Transverse colon (tissue), 4 donors: ENCODE data around the gene HBEGF. TPM values are rescaled to one million over a fixed set of nuclear protein-coding genes. Genes with fewer than 3 reads are reported as not detected.

Experiments
- DNase-seq: peaks from one replicate; pipeline ENCODE4 v3.0.0-alpha.2; 2019
- H3K27ac ChIP-seq, 4 donors: fragments of 200-600 bp; sonication (generic); 2 replicates each; pipeline ENCODE4 v1.5.1; 2016 to 2018; ENCODE audit warnings: inconsistent platforms in 4 of 4
- H3K27me3 ChIP-seq: fragments of 200-600 bp; sonication (generic); 2 replicates; pipeline ENCODE4 v1.5.1; 2017; ENCODE audit warnings: inconsistent platforms
- H3K36me3 ChIP-seq, 4 donors: fragments of 200-600 bp; sonication (generic); 2 replicates each; pipeline ENCODE4 v1.5.1; 2017 to 2019; ENCODE audit warnings: inconsistent platforms in 4 of 4
- H3K4me1 ChIP-seq, 4 donors: fragments of 200-600 bp; sonication (generic); 2 replicates each; pipeline ENCODE4 v1.5.1; 2017 to 2020; ENCODE audit warnings: inconsistent platforms in 4 of 4
- H3K4me3 ChIP-seq, 4 donors: fragments of 200-600 bp; sonication (generic); 1 replicate in 1 of 4; 2 replicates in 3 of 4; pipeline versions ENCODE4 v1.5.1 to v1.6.1; 2017 to 2019; ENCODE audit warnings: inconsistent platforms in 4 of 4
- H3K9me3 ChIP-seq, 2 donors: fragments of 200-600 bp; sonication (generic); 2 replicates each; pipeline ENCODE4 v1.5.1; 2017 to 2019; ENCODE audit warnings: inconsistent platforms in 2 of 2
- CTCF ChIP-seq, 5 experiments: fragments of 200-600 bp in 3 of 5; fragments of 450-650 bp in 2 of 5; sonication (generic) in 3 of 5; IDR thresholded peaks; 1 replicate in 2 of 5; 2 replicates in 3 of 5; pipeline ENCODE4 v1.5.1; 2016 to 2017; ENCODE audit warnings: antibody characterized with exemption in 5 of 5, inconsistent platforms in 3 of 5, mild to moderate bottlenecking in 2 of 5, moderate library complexity in 1 of 5
- EP300 ChIP-seq: sonication (generic); formaldehyde crosslinking; IDR thresholded peaks from one replicate; pipeline ENCODE4 v1.6.1; 2017; ENCODE audit warnings: antibody characterized with exemption, low read depth
- POLR2A ChIP-seq: fragments of 450-650 bp; IDR thresholded peaks from one replicate; pipeline ENCODE4 v1.6.1; 2016; ENCODE audit warnings: antibody characterized with exemption, mild to moderate bottlenecking, moderate library complexity
- POLR2AphosphoS5 ChIP-seq, 3 donors: sonication (generic); formaldehyde crosslinking; IDR thresholded peaks; one replicate each; pipeline ENCODE4 v1.6.1; 2016; ENCODE audit warnings: antibody characterized with exemption in 3 of 3
- WGBS, 2 donors: methylation state at CpG; one replicate each; pipeline ENCODE4 v1.1.5; 2018; ENCODE audit warnings: low coverage in 1 of 2; 5-methylcytosine and 5-hydroxymethylcytosine counted together
- in situ Hi-C, 4 donors: fragments of 200-750 bp; cut with MboI; loops; one replicate each; pipeline versions ENCODE4 v1.15.0 to v1.15.1; 2017; ENCODE audit warnings: low sequenced_read_pairs in 3 of 4, low pct_ligation_motif_present in 1 of 4, low pct_unique_long_range_greater_than_20kb in 1 of 4
- intact Hi-C: fragments of 100-400 bp; cut with DNase I; formaldehyde crosslinking; loops from one replicate; pipeline ENCODE4 v1.15.1; 2023; ENCODE audit warnings: low total_unique reads
- total RNA-seq, 4 donors: library from RNA; depleted of rRNA; stranded (reverse); fragments of >200 nt; gene quantifications; one replicate each; pipeline ENCODE4 v1.1.0, GENCODE V29; 2016

The HBEGF gene
- total RNA-seq, 4 donors from 2014 or later, result 10.5 to 40.0 (median 35.6) TPM

- no peak overlapping the region for H3K4me3 ChIP-seq
- peaks cover 0 to 30% (median 9%) of the 10 kb centered on the region in 4 donors for H3K4me1 ChIP-seq
- DNase-seq, result no peak
- in situ Hi-C loops (no loop called here), intact Hi-C loops (no loop called here)
- 79 to 90% methylated on average over 4 to 7 of the region's 7 CpGs for WGBS, 2 donors
- no peaks in the 10 kb centered on the region for H3K27me3 ChIP-seq
- H3K27ac ChIP-seq, result peak overlapping the region; percentile 47 to 50 (median 50)
- TF ChIP-seq CTCF (IDR thresholded peaks at IDR 0.05) (no peak), POLR2A (no peak), EP300 (no peak), POLR2AphosphoS5 (IDR thresholded peaks at IDR 0.05) (no peak)
- H3K36me3 ChIP-seq, result no peaks in the 10 kb centered on the region
- H3K9me3 ChIP-seq, result no peaks in the 10 kb centered on the region
Observed at GRCh38 chr5:140312791-140313189, 33.6 kb downstream of the HBEGF start.

GRCh38 chr5:140312067-140312790 lies 34.2 kb downstream of the HBEGF start:
- peak overlapping the region; percentile 47 to 50 (median 50) for H3K27ac ChIP-seq
- no peak for DNase-seq
- H3K27me3 ChIP-seq, result no peaks in the 10 kb centered on the region
- 24 to 30% methylated on average over 4 of the region's 4 CpGs for WGBS, 2 donors
- H3K4me1 ChIP-seq, result peaks cover 0 to 30% (median 9%) of the 10 kb centered on the region in 4 donors
- in situ Hi-C loops (no loop called here), intact Hi-C loops (no loop called here)
- no peaks in the 10 kb centered on the region for H3K36me3 ChIP-seq
- TF ChIP-seq CTCF (IDR thresholded peaks at IDR 0.05), result no peak
- H3K4me3 ChIP-seq, result no peak overlapping the region
- no peaks in the 10 kb centered on the region for H3K9me3 ChIP-seq

- H3K4me3 ChIP-seq, result no peak overlapping the region
- intact Hi-C loops (no loop called here), in situ Hi-C loops (no loop called here)
- TF ChIP-seq POLR2A, result no peak
- TF ChIP-seq CTCF (IDR thresholded peaks at IDR 0.05), result no peak
- TF ChIP-seq POLR2AphosphoS5 (IDR thresholded peaks at IDR 0.05), result no peak
- no peak for TF ChIP-seq EP300
- WGBS, 2 donors, result 80 to 82% methylated on average over 5 of the region's 5 CpGs
- peaks cover 0 to 30% (median 9%) of the 10 kb centered on the region in 4 donors for H3K4me1 ChIP-seq
- H3K9me3 ChIP-seq, result no peaks in the 10 kb centered on the region
- H3K27ac ChIP-seq, result peak overlapping the region; percentile 47 to 50 (median 50)
- H3K36me3 ChIP-seq, result no peaks in the 10 kb centered on the region
- no peaks in the 10 kb centered on the region for H3K27me3 ChIP-seq
- no peak for DNase-seq
Observed at GRCh38 chr5:140311011-140311467, 35.4 kb downstream of the HBEGF start.

GRCh38 chr5:140310434-140310833 lies 36.0 kb downstream of the HBEGF start:
- intact Hi-C loops (no loop called here), in situ Hi-C loops (no loop called here)
- DNase-seq, result no peak
- no peak overlapping the region for H3K4me3 ChIP-seq
- H3K4me1 ChIP-seq, result peaks cover 0 to 30% (median 9%) of the 10 kb centered on the region in 4 donors
- TF ChIP-seq POLR2AphosphoS5 (IDR thresholded peaks at IDR 0.05), result no peak
- TF ChIP-seq POLR2A, result no peak
- no peak for TF ChIP-seq CTCF (IDR thresholded peaks at IDR 0.05)
- no peak for TF ChIP-seq EP300
- H3K36me3 ChIP-seq, result no peaks in the 10 kb centered on the region
- no peaks in the 10 kb centered on the region for H3K9me3 ChIP-seq
- WGBS, 2 donors, result 54 to 64% methylated on average over 2 of the region's 2 CpGs
- H3K27ac ChIP-seq, result peak overlapping the region; percentile 47 to 50 (median 50)
- H3K27me3 ChIP-seq, result no peaks in the 10 kb centered on the region
